PC-3 (cell line): ENCODE results near the gene PNRC2. TPM values are rescaled to one million over a fixed set of nuclear protein-coding genes. Genes with fewer than 3 reads are reported as not detected.
"Not testable (repeated sequence)": the region's sequence is repeated elsewhere in the genome, so short reads cannot be mapped to it uniquely, and the experiment has no call there.

Source experiments
- ATAC-seq: fragments of 200-7000 bp; cut with Tn5 transposase; 2 replicates; pipeline ENCODE4 v1.9.1; 2020; ENCODE audit warnings: mild to moderate bottlenecking, moderate library complexity
- BruUV-seq: library from RNA; stranded (reverse); fragments of 400-500 nt; replicated peaks from 2 replicates; lab custom pipeline; 2021; lab: Mats Ljungman, UMichigan
- CTCF ChIA-PET: fragments of 300-600 bp; sonication (Branson Sonifier 250); formaldehyde crosslinking; loops from one replicate; lab custom pipeline; 2022; ENCODE audit warnings: antibody characterized with exemption; lab: Charles Lee
- POLR2A ChIA-PET: fragments of 300-600 bp; sonication (Branson Sonifier 250); formaldehyde crosslinking; loops from one replicate; lab custom pipeline; 2022; ENCODE audit warnings: antibody characterized with exemption; ENCODE audit not compliant: unreplicated experiment; lab: Charles Lee
- DNase-seq: peaks from one replicate; pipeline ENCODE4 v3.0.0-alpha.2; 2015
- H2AFZ ChIP-seq: fragments of 300-600 bp; sonication (generic); 2 replicates; pipeline ENCODE4 v1.6.0; 2016; ENCODE audit warnings: antibody characterized with exemption, low read length
- H3F3A ChIP-seq: fragments of 300-600 bp; sonication (generic); one replicate; pipeline ENCODE4 v1.6.0; 2017; ENCODE audit warnings: antibody characterized with exemption, low read length, control low read depth, mild to moderate bottlenecking; ENCODE audit not compliant: unreplicated experiment
- H3K27ac ChIP-seq: fragments of 300-600 bp; sonication (generic); 2 replicates; pipeline ENCODE4 v1.5.1; 2016; ENCODE audit warnings: mild to moderate bottlenecking, low read length
- H3K27me3 ChIP-seq: fragments of 300-600 bp; sonication (generic); 2 replicates; pipeline ENCODE4 v1.6.1; 2016; ENCODE audit warnings: low read length, mixed read lengths
- H3K36me3 ChIP-seq: fragments of 300-600 bp; sonication (generic); 2 replicates; pipeline ENCODE4 v1.6.1; 2016; ENCODE audit warnings: low read depth, mixed run types, low read length, mixed read lengths
- H3K4me1 ChIP-seq: fragments of 300-600 bp; sonication (generic); 2 replicates; pipeline ENCODE4 v1.5.1; 2016; ENCODE audit warnings: low read length; ENCODE audit not compliant: insufficient read depth
- H3K4me2 ChIP-seq: fragments of 300-600 bp; sonication (generic); 2 replicates; pipeline ENCODE4 v1.6.0; 2016; ENCODE audit warnings: low read length
- H3K4me3 ChIP-seq: fragments of 300-600 bp; sonication (generic); 2 replicates; pipeline ENCODE4 v1.5.1; 2016; ENCODE audit warnings: mild to moderate bottlenecking, low read length, mixed read lengths
- H3K79me2 ChIP-seq: fragments of 300-600 bp; sonication (generic); 2 replicates; pipeline ENCODE4 v1.6.1; 2017; ENCODE audit warnings: low read length, mixed read lengths
- H3K9ac ChIP-seq: fragments of 300-600 bp; sonication (generic); 2 replicates; pipeline ENCODE4 v1.6.0; 2016; ENCODE audit warnings: mild to moderate bottlenecking, low read length
- H3K9me2 ChIP-seq: fragments of 300-600 bp; sonication (generic); replicated peaks from 2 replicates; pipeline ENCODE4 v1.6.1; 2016; ENCODE audit warnings: mixed run types, low read length, mixed read lengths
- H3K9me3 ChIP-seq: fragments of 300-600 bp; sonication (generic); 2 replicates; pipeline ENCODE4 v1.6.1; 2016; ENCODE audit warnings: low read length, mixed read lengths
- H4K20me1 ChIP-seq: fragments of 300-600 bp; sonication (generic); 2 replicates; pipeline ENCODE4 v1.6.1; 2016; ENCODE audit warnings: low read length, mixed read lengths
- CTCF ChIP-seq: fragments of 300-600 bp; sonication (generic); conservative IDR thresholded peaks from 2 replicates; pipeline ENCODE4 v1.5.1; 2017; ENCODE audit warnings: antibody characterized with exemption, low read depth, mild to moderate bottlenecking, low read length
- EZH2 ChIP-seq: fragments of 300-600 bp; sonication (generic); IDR thresholded peaks from one replicate; pipeline ENCODE4 v1.6.1; 2017; ENCODE audit warnings: antibody characterized with exemption, mild to moderate bottlenecking, low read length; ENCODE audit not compliant: unreplicated experiment
- EZH2phosphoT487 ChIP-seq: fragments of 300-600 bp; sonication (generic); IDR thresholded peaks from 2 replicates; pipeline ENCODE4 v1.6.1; 2018; ENCODE audit warnings: mild to moderate bottlenecking, antibody characterized with exemption, low read length, borderline replicate concordance
- intact Hi-C: fragments of 100-400 bp; cut with micrococcal nuclease; formaldehyde crosslinking; loops from 2 replicates; pipeline ENCODE4 v1.9.0; 2023
- total RNA-seq: library from RNA; depleted of rRNA; stranded (reverse); fragments of >200 nt; gene quantifications from 2 replicates; pipeline ENCODE4 v1.2.3, GENCODE V29; 2014

PNRC2 gene
- total RNA-seq, 1 experiment from 2014 or later, result 45.6 TPM

- Histone ChIP-seq H2AFZ (no peak overlapping the region), H3K9ac (no peak overlapping the region), H3F3A (peaks cover 7% of the 10 kb centered on the region), H3K4me1 (peaks cover 49% of the 10 kb centered on the region), H3K36me3 (no peaks in the 10 kb centered on the region), H4K20me1 (no peaks in the 10 kb centered on the region), H3K9me3 (no peaks in the 10 kb centered on the region), H3K4me3 (no peak overlapping the region), H3K27ac (0 out of 2 replicates have a peak overlapping the region, but pooled peaks have one; percentile 68), H3K4me2 (no peak overlapping the region), H3K79me2 (no peaks in the 10 kb centered on the region), H3K9me2 (no peaks in the 10 kb centered on the region), H3K27me3 (no peaks in the 10 kb centered on the region)
- intact Hi-C loops, result no loop called here
- BruUV-seq, result no TSS peak
- DNase-seq, result peak; percentile 62
- no peak for TF ChIP-seq EZH2
- TF ChIP-seq CTCF, result no peak
- TF ChIP-seq EZH2phosphoT487, result no peak
- ATAC-seq, result peak; percentile 55
- CTCF ChIA-PET, result interaction anchor here (0.6 kb wide), 1 partner anchor 38 kb away, joined by 4 read pairs; no protein-coding TSS in a partner anchor
- POLR2A ChIA-PET, result interaction anchor here (0.6 kb wide), 2 partner anchors 43 to 77 kb away, joined by 10 read pairs; no protein-coding TSS in a partner anchor
Observed at GRCh38 chr1:23953020-23953419, 6.6 kb upstream of the PNRC2 start.

GRCh38 chr1:23957096-23957495 lies 2.5 kb upstream of the PNRC2 start:
- no peak for ATAC-seq
- H3K9ac ChIP-seq, result no peak overlapping the region
- H3K27me3 ChIP-seq, result no peaks in the 10 kb centered on the region
- CTCF ChIA-PET, result no interaction called here
- 0 out of 2 replicates have a peak overlapping the region, but pooled peaks have one; percentile 28 for H2AFZ ChIP-seq
- no TSS peak for BruUV-seq
- DNase-seq, result peak; percentile 86
- H3K9me3 ChIP-seq, result no peaks in the 10 kb centered on the region
- POLR2A ChIA-PET, result no interaction called here
- no peak for TF ChIP-seq EZH2
- no peak for TF ChIP-seq CTCF
- TF ChIP-seq EZH2phosphoT487, result no peak
- peak overlapping the region; percentile 58 for H3K4me2 ChIP-seq
- no peaks in the 10 kb centered on the region for H3K9me2 ChIP-seq
- peaks cover 54% of the 10 kb centered on the region for H3K4me1 ChIP-seq
- intact Hi-C loops, result loop anchor here (5.0 kb wide), 1 partner anchor 35 kb away; no protein-coding TSS in a partner anchor
- H3K36me3 ChIP-seq, result peaks cover 12% of the 10 kb centered on the region
- peaks cover 24% of the 10 kb centered on the region for H3K79me2 ChIP-seq
- no peak overlapping the region for H3K4me3 ChIP-seq
- peaks cover 13% of the 10 kb centered on the region for H4K20me1 ChIP-seq
- H3F3A ChIP-seq, result peaks cover 7% of the 10 kb centered on the region
- H3K27ac ChIP-seq, result peak overlapping the region; percentile 39; the same call in 1 of the 2 replicates

GRCh38 chr1:23958040-23958809 lies 1.4 kb upstream of the PNRC2 start:
- intact Hi-C loops, result loop anchor here (5.0 kb wide), 1 partner anchor 36 kb away; no protein-coding TSS in a partner anchor
- H3K9me3 ChIP-seq, H3K27me3 ChIP-seq, H3F3A ChIP-seq, H3K9me2 ChIP-seq, H2AFZ ChIP-seq, BruUV-seq, ATAC-seq, DNase-seq: not testable (repeated sequence)
- peak overlapping the region; percentile 97 for H3K27ac ChIP-seq
- CTCF ChIA-PET, result interaction anchor here (1.0 kb wide), 1 partner anchor 68 kb away, joined by 9 read pairs; no protein-coding TSS in a partner anchor
- H3K4me3 ChIP-seq, result peak overlapping the region; percentile 94
- H3K36me3 ChIP-seq, result peaks cover 12% of the 10 kb centered on the region
- POLR2A ChIA-PET, result interaction anchor here (0.6 kb wide), 1 partner anchor 89 kb away, joined by 3 read pairs; no protein-coding TSS in a partner anchor
- H3K4me1 ChIP-seq, result peaks cover 43% of the 10 kb centered on the region
- H3K79me2 ChIP-seq, result peaks cover 24% of the 10 kb centered on the region
- H4K20me1 ChIP-seq, result peaks cover 13% of the 10 kb centered on the region
- peak overlapping the region; percentile 95 for H3K4me2 ChIP-seq
- peak overlapping the region; percentile 94 for H3K9ac ChIP-seq
